ENCODE results near the gene OR51A4. TPM values are rescaled to one million over a fixed set of nuclear protein-coding genes. Genes with fewer than 3 reads are reported as not detected.

OR51A4 gene
- polyA plus RNA-seq, 12 donors = not detected

Other genes with a start within 250 kb of the OR51A4 start
- gene OR51E2, start 249.8 kb downstream of the OR51A4 start, polyA plus RNA-seq (ENCODE audit: insufficient read length in 12 of 12) = 1 to 10 TPM in 6 of 12 donors, under 1 TPM in 4, not detected in 2; 0.90 to 1.7 (median 1.1) TPM
- gene MMP26, start 242.8 kb downstream of the OR51A4 start, polyA plus RNA-seq (ENCODE audit: insufficient read length in 12 of 12) = under 1 TPM in 1 of 12 donors, not detected in 11; 0.32 TPM
- gene OR51F1, start 177.7 kb downstream of the OR51A4 start, polyA plus RNA-seq (ENCODE audit: insufficient read length in 12 of 12) = not detected
- not detected for gene OR52R1, start 143.2 kb downstream of the OR51A4 start, polyA plus RNA-seq (ENCODE audit: insufficient read length in 12 of 12)
- not detected for gene OR51F2, start 126.3 kb downstream of the OR51A4 start, polyA plus RNA-seq (ENCODE audit: insufficient read length in 12 of 12)
- not detected for gene OR51S1, start 98.4 kb downstream of the OR51A4 start, polyA plus RNA-seq (ENCODE audit: insufficient read length in 12 of 12)
- not detected for gene OR51T1, start 65.7 kb downstream of the OR51A4 start, polyA plus RNA-seq (ENCODE audit: insufficient read length in 12 of 12)
- not detected for gene OR51A7, start 43.8 kb downstream of the OR51A4 start, polyA plus RNA-seq (ENCODE audit: insufficient read length in 12 of 12)
- not detected for gene OR51G2, start 28.3 kb downstream of the OR51A4 start, polyA plus RNA-seq (ENCODE audit: insufficient read length in 12 of 12)
- not detected for gene OR51G1, start 23.3 kb downstream of the OR51A4 start, polyA plus RNA-seq (ENCODE audit: insufficient read length in 12 of 12)
- not detected for gene OR51A2, start 8.1 kb upstream of the OR51A4 start, polyA plus RNA-seq (ENCODE audit: insufficient read length in 12 of 12)
- under 1 TPM in 2 of 12 donors, not detected in 10; 0.03 TPM for gene OR51L1, start 47.2 kb upstream of the OR51A4 start, polyA plus RNA-seq (ENCODE audit: insufficient read length in 12 of 12)
- not detected for gene OR52J3, start 98.9 kb upstream of the OR51A4 start, polyA plus RNA-seq (ENCODE audit: insufficient read length in 12 of 12)
- not detected for gene OR52E2, start 112.0 kb upstream of the OR51A4 start, polyA plus RNA-seq (ENCODE audit: insufficient read length in 12 of 12)
- gene OR52E1, start 122.0 kb upstream of the OR51A4 start, polyA plus RNA-seq (ENCODE audit: insufficient read length in 12 of 12) = not detected
- gene OR52A5, start 190.8 kb upstream of the OR51A4 start, polyA plus RNA-seq (ENCODE audit: insufficient read length in 12 of 12) = not detected
- under 1 TPM in 6 of 12 donors, not detected in 6; 0.01 to 0.03 (median 0.02) TPM for gene OR52A1, start 207.2 kb upstream of the OR51A4 start, polyA plus RNA-seq (ENCODE audit: insufficient read length in 12 of 12)